Measurements from ENCODE around the gene NPC2.
"Not testable (repeated sequence)": the region's sequence is repeated elsewhere in the genome, so short reads cannot be mapped to it uniquely, and the experiment has no call there.

NPC2 gene

GRCh38 chr14:74469548-74470518, 23.3 kb downstream of the NPC2 start:
- no peak for DNase-seq (ENCODE audit: low spot score)

DNA sequence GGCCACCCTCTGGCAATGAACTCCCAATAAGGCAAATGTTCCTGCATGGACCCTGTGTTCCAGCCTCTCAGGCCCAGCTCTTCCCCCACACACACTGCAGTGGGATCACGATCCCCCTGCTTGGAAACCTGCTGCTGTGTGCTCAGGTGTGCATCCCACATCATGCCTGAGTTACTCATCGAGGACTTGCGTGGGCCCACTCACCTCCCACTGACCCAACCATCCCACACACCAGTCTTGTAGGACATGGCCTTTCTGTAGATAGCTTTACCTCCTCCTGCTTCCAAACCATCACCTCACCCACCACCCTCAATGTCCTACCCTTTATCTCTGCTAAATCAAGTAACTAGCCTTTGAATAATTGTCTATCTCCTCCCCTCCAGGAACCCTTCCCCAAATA, 24.6 kb downstream of the NPC2 start:
- DNase-seq (ENCODE audit: low spot score), result no peak

GRCh38 chr14:74465335-74465734, 27.8 kb downstream of the NPC2 start:
- DNase-seq (ENCODE audit: low spot score), result no peak

DNA sequence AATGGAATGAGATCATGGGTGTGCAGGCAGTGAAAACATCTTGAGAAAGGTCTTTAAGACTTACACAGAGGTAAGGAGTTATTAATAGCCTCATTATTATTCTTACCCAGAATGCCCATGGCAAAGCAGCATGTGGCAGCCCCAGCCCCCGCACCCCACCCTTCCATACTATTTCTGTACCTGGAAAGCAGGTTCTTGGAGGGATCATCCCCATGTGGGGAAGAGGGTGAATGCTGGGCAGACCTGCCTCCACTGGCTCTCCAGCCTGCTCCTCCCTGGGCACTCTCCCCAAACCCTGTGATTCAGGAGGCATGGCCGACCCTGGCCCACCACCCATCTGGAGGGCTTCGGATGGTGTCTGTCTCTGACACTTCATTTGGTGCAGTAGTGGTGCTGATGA, 28.3 kb downstream of the NPC2 start:
- no peak for DNase-seq (ENCODE audit: low spot score)

GRCh38 chr14:74463697-74464096, 29.4 kb downstream of the NPC2 start:
- DNase-seq (ENCODE audit: low spot score), result no peak

GRCh38 chr14:74462993-74463392, 30.1 kb downstream of the NPC2 start:
- no peak for DNase-seq (ENCODE audit: low spot score)

- no peak for DNase-seq (ENCODE audit: low spot score)
Observed at GRCh38 chr14:74459976-74460375, 33.1 kb downstream of the NPC2 start.

DNA sequence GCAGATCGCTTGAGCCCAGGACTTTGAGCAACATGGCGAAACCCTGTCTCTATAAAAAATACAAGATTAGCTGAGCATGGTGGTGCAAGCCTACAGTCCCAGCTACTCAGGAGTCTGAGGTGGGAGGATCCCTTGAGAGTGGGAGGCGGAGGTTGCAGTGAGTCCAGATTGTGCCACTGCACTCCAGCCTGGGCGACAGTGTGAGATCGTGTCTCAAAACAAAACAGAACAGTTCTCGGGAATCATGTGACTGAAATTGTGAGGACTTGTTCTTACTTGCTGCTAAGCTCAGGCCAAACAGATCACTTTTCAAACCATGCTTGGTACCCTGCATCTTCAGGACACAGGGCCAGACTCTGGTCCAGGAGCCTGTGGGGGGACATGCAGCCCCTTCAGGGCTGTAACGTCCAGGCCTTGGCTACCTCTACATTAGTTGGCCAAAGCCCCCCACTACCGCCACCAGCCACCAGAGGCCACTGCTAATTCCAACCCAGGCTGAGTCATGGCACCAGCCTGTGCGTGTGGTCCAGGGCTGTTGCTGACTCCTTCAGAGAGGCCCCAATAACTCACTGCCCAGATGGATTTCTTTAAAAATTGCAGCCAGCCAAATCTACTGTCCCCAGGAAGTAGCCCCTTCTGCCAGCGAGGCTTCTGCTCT, 33.7 kb downstream of the NPC2 start:
- peak; percentile 40 for DNase-seq (ENCODE audit: low spot score)

DNA sequence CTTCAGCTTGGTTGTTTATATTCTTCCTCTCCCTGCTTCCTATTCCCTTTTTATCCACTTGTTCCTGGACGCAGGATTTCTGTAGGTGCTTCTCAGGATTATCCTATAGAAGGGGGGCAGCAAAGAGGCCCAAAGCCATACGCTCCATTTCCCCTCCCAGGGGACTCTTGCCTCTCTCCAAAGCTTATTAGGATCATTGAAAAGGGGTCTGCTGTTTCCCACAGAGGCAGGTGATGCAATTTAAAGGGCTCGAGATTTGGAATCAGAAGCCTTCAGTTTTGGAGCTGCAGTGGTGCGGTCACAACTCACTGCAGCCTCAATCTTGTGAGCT, 35.6 kb downstream of the NPC2 start:
- no peak for DNase-seq (ENCODE audit: low spot score)

DNA sequence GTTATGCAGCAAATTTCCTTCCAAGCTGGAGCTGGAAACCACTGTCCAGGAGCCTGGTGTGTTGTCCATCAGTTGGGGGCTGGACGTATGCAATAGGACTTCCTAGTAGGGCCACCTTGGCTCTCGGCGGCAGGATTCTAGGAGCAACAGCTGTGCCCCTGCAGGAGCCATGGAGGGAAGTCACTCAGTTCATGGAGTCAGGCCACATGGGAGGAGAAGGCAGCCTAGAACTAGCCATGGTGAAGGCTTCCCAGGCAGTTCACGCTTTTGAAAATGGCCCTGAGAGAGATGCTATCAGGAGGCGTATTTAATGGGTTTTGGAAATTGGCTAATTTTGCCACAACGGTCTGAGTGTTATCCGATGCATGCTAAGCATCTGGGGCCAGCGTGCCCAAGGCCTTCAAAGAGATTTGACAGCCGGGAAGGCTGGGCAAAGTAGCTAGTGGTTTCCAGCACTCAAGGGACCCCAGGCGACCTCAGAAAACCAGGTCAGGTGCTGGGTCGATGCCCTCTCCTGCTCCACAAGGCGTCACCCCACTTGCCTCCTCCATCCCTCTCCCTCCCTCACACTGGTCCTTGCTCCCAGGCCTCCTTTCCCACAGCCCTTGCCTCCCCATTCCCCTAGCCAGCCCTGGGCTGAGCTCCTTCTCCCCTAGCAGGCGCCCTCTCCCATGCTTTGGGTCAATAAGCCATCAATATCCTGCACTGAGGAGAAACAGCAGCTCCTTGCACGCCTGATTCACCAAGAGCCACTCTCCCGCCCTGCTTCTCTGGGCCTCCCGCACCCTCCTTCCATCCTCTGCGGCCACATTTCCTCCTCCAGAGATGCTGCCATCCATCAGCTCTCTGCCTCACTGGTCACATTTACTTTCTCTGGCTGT, 36.2 kb downstream of the NPC2 start:
- no peak for DNase-seq (ENCODE audit: low spot score)

GRCh38 chr14:74454397-74454796, 38.7 kb downstream of the NPC2 start:
- DNase-seq (ENCODE audit: low spot score), result not testable (repeated sequence)

- no peak for DNase-seq (ENCODE audit: low spot score)
Observed at GRCh38 chr14:74444866-74445265, 48.2 kb downstream of the NPC2 start.

DNA sequence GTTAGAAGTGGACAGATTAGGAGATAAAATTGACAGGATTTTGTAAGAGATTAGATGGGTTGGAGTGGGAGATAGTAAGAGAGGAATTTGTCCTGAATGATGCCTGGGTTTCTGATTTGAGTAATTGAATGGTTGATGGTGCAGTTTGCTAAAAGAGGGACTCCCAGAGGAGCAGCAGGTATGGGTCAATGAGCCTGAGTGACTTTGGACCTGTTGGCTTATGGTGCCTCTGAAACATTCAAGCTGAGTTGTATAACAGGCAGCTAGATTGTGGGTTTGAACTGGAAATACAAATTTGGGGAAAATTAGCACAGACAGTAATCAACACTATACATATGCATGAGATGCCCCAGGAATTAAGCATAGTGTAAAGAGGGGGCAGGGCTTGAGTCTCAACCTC, 50.3 kb downstream of the NPC2 start:
- no peak for DNase-seq (ENCODE audit: low spot score)

GRCh38 chr14:74441113-74441512, 52.0 kb downstream of the NPC2 start:
- DNase-seq (ENCODE audit: low spot score), result no peak

- no peak for DNase-seq (ENCODE audit: low spot score)
Observed at GRCh38 chr14:74438351-74438915, 54.7 kb downstream of the NPC2 start.

DNA sequence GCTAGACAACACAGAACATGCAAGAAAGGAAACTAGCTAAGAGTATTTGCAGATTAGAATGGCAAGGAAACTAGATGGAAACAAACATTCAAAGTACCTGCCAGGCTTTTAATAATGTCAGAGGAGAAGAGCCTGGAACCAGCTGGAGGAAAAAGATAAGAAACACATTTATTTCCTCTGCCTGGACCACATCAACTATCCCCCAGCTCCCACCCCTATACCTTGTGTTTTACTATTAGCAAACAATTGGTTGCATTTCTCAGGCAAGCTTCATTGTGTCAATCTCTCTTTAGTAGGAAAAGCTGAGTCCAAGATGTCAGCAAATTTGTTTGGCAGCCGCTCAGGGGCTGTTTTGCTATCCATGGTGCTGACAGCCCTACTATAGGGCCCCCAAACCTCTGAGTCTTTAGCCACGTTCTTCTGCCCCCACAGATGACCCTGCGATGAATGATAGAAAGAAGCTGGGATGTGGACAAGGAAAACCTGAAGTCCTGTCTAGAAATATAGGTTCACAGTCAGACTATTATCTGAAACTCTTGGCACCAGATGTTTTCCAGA, 55.5 kb downstream of the NPC2 start:
- no peak for DNase-seq (ENCODE audit: low spot score)

DNA sequence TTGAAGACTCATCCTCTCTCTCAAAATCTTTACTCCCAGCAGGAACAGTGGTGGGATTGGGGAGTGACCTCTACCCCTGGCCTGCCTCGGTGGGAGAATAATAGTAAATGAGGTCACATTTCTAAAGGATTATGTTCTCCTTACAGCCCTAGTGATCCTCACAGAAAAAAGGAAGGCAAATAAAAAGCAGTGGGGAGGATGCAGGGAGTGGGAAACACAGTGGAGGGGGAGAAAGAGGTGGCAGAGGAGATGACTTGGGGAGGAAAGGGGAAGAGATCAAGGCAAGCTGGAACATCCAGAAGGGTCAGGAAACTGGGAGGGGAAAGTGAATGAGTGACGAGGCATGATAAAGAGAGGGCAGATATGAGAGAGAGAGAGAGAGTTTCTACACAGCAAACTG, 58.8 kb downstream of the NPC2 start:
- no peak for DNase-seq (ENCODE audit: low spot score)

DNA sequence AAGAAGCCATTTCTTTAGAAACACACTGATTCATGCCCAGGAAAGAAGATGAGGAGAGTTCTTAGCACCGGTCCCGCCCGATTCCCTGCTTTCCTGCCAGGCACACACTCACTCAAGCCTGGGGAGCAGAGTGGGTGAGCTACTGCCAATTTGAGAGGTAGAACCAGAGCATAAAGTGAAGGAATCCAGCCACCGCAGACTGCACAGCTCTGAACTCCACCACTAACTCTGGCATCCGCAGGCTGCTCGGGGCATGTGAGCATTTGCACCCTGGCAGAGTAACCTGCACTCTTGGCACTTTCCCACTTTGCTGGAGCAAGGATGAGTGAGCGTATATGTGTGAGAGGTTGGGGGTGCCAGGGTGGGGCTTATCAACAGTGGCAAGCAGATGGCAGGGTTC, 63.1 kb downstream of the NPC2 start:
- DNase-seq (ENCODE audit: low spot score), result no peak

Data from HuH-7.5 (cell line).